Thyroid gland (tissue), 4 donors: ENCODE results near the gene LRRC73.

ENCODE experiments used
- POLR2A ChIP-seq, 2 donors: fragments of 450-650 bp; IDR thresholded peaks; one replicate each; pipeline ENCODE4 v1.6.1; 2017; ENCODE audit warnings: antibody characterized with exemption in 2 of 2, mild to moderate bottlenecking in 2 of 2, moderate library complexity in 1 of 2
- TF ChIP-seq, protein P1 (sequence below), 6 experiments: fragments of 200-600 bp in 3 of 6; fragments of 450-650 bp in 3 of 6; sonication (generic) in 3 of 6; IDR thresholded peaks; one replicate each; pipeline ENCODE4 v1.5.1; 2016 to 2019; ENCODE audit warnings: antibody characterized with exemption in 6 of 6, mild to moderate bottlenecking in 2 of 6, inconsistent platforms in 1 of 6, moderate library complexity in 1 of 6

DNA sequence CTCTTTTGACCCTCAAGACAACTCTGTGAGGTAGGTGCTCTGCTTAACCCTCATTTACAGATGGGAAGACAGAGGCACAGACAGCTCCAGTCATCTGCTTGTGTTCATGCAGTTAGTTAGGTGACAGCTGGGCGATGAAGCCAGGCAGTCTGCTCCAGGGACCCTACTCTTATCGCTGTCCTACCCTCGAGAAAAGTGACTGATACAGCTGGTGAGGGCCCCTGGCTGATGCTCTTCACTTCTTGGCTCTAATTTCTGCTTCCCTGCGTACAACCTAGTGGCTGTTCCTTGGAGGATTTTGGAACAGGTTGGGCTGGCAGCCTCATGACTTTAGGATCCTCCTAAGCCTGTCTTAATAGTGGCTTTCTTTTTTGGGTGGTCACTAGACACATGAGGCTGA lies 41.9 kb downstream of the LRRC73 start:
- TF ChIP-seq, protein P1, sequence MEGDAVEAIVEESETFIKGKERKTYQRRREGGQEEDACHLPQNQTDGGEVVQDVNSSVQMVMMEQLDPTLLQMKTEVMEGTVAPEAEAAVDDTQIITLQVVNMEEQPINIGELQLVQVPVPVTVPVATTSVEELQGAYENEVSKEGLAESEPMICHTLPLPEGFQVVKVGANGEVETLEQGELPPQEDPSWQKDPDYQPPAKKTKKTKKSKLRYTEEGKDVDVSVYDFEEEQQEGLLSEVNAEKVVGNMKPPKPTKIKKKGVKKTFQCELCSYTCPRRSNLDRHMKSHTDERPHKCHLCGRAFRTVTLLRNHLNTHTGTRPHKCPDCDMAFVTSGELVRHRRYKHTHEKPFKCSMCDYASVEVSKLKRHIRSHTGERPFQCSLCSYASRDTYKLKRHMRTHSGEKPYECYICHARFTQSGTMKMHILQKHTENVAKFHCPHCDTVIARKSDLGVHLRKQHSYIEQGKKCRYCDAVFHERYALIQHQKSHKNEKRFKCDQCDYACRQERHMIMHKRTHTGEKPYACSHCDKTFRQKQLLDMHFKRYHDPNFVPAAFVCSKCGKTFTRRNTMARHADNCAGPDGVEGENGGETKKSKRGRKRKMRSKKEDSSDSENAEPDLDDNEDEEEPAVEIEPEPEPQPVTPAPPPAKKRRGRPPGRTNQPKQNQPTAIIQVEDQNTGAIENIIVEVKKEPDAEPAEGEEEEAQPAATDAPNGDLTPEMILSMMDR (IDR thresholded peaks at IDR 0.05) = no peak
- no peak for TF ChIP-seq POLR2A (IDR thresholded peaks at IDR 0.05)
